Breast epithelium (tissue), 4 donors: ENCODE data around the gene HDLBP. TPM values are rescaled to one million over a fixed set of nuclear protein-coding genes. Genes with fewer than 3 reads are reported as not detected.

Source experiments
- DNase-seq, 2 donors: peaks; one replicate each; pipeline ENCODE4 v3.0.0-alpha.2; 2019; ENCODE audit warnings: low spot score in 2 of 2
- H3K27ac ChIP-seq, 2 donors: fragments of 200-600 bp; sonication (generic) in 1 of 2; one replicate each; pipeline ENCODE4 v1.5.1; 2016 to 2019; ENCODE audit warnings: mild to moderate bottlenecking in 1 of 2
- H3K27me3 ChIP-seq, 2 donors: fragments of 200-600 bp; sonication (generic) in 1 of 2; one replicate each; pipeline versions ENCODE4 v1.5.1 to v1.6.0; 2017 to 2019; ENCODE audit warnings: control low read depth in 1 of 2, mild to moderate bottlenecking in 1 of 2
- H3K36me3 ChIP-seq: fragments of 200-600 bp; one replicate; pipeline ENCODE4 v1.5.1; 2019
- H3K4me1 ChIP-seq, 2 donors: fragments of 200-600 bp; sonication (generic); one replicate each; pipeline ENCODE4 v1.5.1; 2016 to 2019; ENCODE audit warnings: control low read depth in 1 of 2
- H3K4me3 ChIP-seq, 3 donors: fragments of 200-600 bp; sonication (generic); 1 replicate in 2 of 3; 2 replicates in 1 of 3; pipeline ENCODE4 v1.5.1; 2016 to 2019; ENCODE audit warnings: mild to moderate bottlenecking in 3 of 3, moderate library complexity in 2 of 3
- H3K9me3 ChIP-seq, 2 donors: fragments of 200-600 bp; sonication (generic) in 1 of 2; one replicate each; pipeline ENCODE4 v1.5.1; 2016 to 2019; ENCODE audit warnings: control low read depth in 1 of 2
- CTCF ChIP-seq, 3 donors: fragments of 450-650 bp; IDR thresholded peaks; one replicate each; pipeline ENCODE4 v1.5.1; 2016 to 2017; ENCODE audit warnings: antibody characterized with exemption in 3 of 3, mild to moderate bottlenecking in 3 of 3, moderate library complexity in 3 of 3
- POLR2A ChIP-seq: fragments of 450-650 bp; IDR thresholded peaks from one replicate; pipeline ENCODE4 v1.6.1; 2016; ENCODE audit warnings: antibody characterized with exemption, mild to moderate bottlenecking, moderate library complexity
- POLR2AphosphoS5 ChIP-seq, 3 donors: sonication (generic); formaldehyde crosslinking; IDR thresholded peaks; one replicate each; pipeline ENCODE4 v1.6.1; 2017; ENCODE audit warnings: antibody characterized with exemption in 3 of 3
- intact Hi-C: fragments of 100-400 bp; cut with DNase I; formaldehyde crosslinking; loops from one replicate; pipeline ENCODE4 v1.15.1; 2023; ENCODE audit warnings: low total_unique reads
- total RNA-seq, 3 donors: library from RNA; depleted of rRNA; stranded (reverse); fragments of >200 nt; gene quantifications; one replicate each; pipeline ENCODE4 v1.1.0, GENCODE V29; 2016

Gene HDLBP
- total RNA-seq, 3 donors from 2014 or later, result 339 to 515 (median 383) TPM

GRCh38 chr2:241267249-241268067 lies 48.0 kb downstream of the HDLBP start:
- H3K4me1 ChIP-seq, result peaks cover 9 to 23% of the 10 kb centered on the region in 2 donors
- H3K36me3 ChIP-seq, result no peaks in the 10 kb centered on the region
- H3K27ac ChIP-seq, result no peak overlapping the region
- TF ChIP-seq POLR2A, result no peak
- TF ChIP-seq CTCF (IDR thresholded peaks at IDR 0.05), result no peak
- no peak for TF ChIP-seq POLR2AphosphoS5 (IDR thresholded peaks at IDR 0.05)
- H3K4me3 ChIP-seq, result no peak overlapping the region
- no peaks in the 10 kb centered on the region for H3K9me3 ChIP-seq
- intact Hi-C loops, result no loop called here
- DNase-seq, result no peak
- H3K27me3 ChIP-seq, result no peaks in the 10 kb centered on the region

DNA sequence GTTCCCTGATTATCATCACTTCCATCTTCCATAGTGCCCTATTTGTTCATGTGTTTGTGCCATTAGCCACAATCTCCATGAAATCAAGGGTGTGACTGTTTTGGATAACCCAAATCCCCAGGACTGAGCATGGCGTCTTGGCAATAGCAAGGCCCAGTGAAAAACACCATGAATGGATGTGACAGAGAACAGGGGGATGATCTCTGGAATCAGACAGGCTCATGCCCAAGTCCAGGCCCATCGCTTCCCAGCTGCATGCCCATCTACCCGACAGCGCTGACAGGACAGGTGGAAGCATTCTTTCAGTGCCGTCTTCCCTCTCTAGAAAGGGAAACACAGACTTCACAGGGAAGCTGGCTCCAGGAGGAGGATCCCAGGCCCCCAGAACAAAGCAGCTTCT lies 50.0 kb downstream of the HDLBP start:
- peaks cover 2 to 15% of the 10 kb centered on the region in 2 donors for H3K4me1 ChIP-seq
- H3K4me3 ChIP-seq, result no peak overlapping the region
- no peak for DNase-seq
- H3K9me3 ChIP-seq, result no peaks in the 10 kb centered on the region
- H3K27ac ChIP-seq, result no peak overlapping the region
- intact Hi-C loops, result no loop called here
- H3K27me3 ChIP-seq, result no peaks in the 10 kb centered on the region
- H3K36me3 ChIP-seq, result peaks cover 5% of the 10 kb centered on the region
- TF ChIP-seq POLR2AphosphoS5 (IDR thresholded peaks at IDR 0.05) (no peak), POLR2A (no peak), CTCF (IDR thresholded peaks at IDR 0.05) (no peak)

DNA sequence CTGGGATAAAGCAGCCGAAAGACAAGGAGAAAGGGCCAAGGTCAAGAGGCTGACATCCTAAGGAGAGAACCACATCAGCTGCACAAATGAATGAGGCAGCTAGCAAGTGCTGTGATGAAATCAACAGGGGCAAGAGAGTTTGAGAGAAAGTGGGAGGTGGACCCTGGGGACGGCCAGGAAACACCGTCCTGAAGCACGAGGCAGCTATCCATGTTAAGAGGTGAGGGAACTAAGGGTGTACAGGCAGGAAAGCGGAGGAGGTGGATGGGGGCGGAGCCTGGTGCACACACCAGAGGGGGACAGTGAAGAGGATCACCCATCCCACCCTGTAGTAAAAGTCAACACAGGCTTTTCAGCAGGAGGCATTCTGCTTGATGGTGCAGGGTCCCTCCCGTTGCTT lies 52.4 kb downstream of the HDLBP start:
- H3K4me3 ChIP-seq, result no peak overlapping the region
- H3K36me3 ChIP-seq, result peaks cover 5% of the 10 kb centered on the region
- H3K27ac ChIP-seq, result no peak overlapping the region
- H3K9me3 ChIP-seq, result no peaks in the 10 kb centered on the region
- H3K27me3 ChIP-seq, result no peaks in the 10 kb centered on the region
- intact Hi-C loops, result no loop called here
- TF ChIP-seq POLR2A (no peak), CTCF (IDR thresholded peaks at IDR 0.05) (no peak), POLR2AphosphoS5 (IDR thresholded peaks at IDR 0.05) (no peak)
- H3K4me1 ChIP-seq, result no peaks in the 10 kb centered on the region
- no peak for DNase-seq

- peaks cover 5% of the 10 kb centered on the region for H3K36me3 ChIP-seq
- H3K9me3 ChIP-seq, result no peaks in the 10 kb centered on the region
- H3K27ac ChIP-seq, result no peak overlapping the region
Observed at GRCh38 chr2:241261628-241262027, 53.8 kb downstream of the HDLBP start.

More at GRCh38 chr2:241261628-241262027, 53.8 kb downstream of the HDLBP start:
- H3K27me3 ChIP-seq, result no peaks in the 10 kb centered on the region
- no peak for TF ChIP-seq CTCF (IDR thresholded peaks at IDR 0.05)
- TF ChIP-seq POLR2AphosphoS5 (IDR thresholded peaks at IDR 0.05), result no peak
- TF ChIP-seq POLR2A, result no peak
- intact Hi-C loops, result no loop called here
- no peak overlapping the region for H3K4me3 ChIP-seq
- H3K4me1 ChIP-seq, result no peaks in the 10 kb centered on the region
- DNase-seq, result no peak
